Measurements from ENCODE around the gene PCDHA9.
"Not testable (repeated sequence)": the region's sequence is repeated elsewhere in the genome, so short reads cannot be mapped to it uniquely, and the experiment has no call there.

PCDHA9 gene, protein sequence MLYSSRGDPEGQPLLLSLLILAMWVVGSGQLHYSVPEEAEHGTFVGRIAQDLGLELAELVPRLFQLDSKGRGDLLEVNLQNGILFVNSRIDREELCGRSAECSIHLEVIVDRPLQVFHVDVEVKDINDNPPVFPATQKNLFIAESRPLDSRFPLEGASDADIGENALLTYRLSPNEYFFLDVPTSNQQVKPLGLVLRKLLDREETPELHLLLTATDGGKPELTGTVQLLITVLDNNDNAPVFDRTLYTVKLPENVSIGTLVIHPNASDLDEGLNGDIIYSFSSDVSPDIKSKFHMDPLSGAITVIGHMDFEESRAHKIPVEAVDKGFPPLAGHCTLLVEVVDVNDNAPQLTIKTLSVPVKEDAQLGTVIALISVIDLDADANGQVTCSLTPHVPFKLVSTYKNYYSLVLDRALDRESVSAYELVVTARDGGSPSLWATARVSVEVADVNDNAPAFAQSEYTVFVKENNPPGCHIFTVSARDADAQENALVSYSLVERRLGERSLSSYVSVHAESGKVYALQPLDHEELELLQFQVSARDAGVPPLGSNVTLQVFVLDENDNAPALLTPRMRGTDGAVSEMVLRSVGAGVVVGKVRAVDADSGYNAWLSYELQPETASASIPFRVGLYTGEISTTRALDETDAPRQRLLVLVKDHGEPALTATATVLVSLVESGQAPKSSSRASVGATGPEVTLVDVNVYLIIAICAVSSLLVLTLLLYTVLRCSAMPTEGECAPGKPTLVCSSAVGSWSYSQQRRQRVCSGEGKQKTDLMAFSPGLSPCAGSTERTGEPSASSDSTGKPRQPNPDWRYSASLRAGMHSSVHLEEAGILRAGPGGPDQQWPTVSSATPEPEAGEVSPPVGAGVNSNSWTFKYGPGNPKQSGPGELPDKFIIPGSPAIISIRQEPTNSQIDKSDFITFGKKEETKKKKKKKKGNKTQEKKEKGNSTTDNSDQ

DNA sequence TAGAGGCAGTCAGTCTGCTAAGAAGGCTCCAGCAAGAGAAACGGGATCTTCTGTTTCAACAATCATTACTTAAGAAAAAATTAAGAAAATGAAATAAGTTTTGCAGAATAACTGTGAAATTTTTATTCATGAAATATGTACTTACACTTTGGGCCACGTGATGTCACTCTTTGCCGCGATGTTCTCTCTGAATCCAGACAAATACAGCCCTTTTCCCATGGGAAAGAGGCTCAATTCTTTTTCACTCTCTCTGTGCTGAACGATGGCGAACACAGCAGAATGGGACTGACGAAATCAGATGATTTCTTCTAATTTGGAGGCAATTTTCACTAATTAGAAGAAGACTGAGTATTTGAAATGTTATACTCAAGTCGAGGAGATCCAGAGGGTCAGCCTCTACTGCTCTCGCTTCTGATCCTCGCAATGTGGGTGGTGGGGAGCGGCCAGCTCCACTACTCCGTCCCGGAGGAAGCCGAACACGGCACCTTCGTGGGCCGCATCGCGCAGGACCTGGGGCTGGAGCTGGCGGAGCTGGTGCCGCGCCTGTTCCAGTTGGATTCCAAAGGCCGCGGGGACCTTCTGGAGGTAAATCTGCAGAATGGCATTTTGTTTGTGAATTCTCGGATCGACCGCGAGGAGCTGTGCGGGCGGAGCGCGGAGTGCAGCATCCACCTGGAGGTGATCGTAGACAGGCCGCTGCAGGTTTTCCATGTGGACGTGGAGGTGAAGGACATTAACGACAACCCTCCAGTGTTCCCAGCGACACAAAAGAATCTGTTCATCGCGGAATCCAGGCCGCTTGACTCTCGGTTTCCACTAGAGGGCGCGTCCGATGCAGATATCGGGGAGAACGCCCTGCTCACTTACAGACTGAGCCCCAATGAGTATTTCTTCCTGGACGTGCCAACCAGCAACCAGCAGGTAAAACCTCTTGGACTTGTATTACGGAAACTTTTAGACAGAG is at the start of gene PCDHA9:
TSS of gene PCDHA9 (plus strand) at position 244 of the 964 bp plus-strand sequence. CDS start at position 358, 114 bp downstream.
- DNase-seq (ENCODE audit: low read depth) = not testable (repeated sequence)

DNA sequence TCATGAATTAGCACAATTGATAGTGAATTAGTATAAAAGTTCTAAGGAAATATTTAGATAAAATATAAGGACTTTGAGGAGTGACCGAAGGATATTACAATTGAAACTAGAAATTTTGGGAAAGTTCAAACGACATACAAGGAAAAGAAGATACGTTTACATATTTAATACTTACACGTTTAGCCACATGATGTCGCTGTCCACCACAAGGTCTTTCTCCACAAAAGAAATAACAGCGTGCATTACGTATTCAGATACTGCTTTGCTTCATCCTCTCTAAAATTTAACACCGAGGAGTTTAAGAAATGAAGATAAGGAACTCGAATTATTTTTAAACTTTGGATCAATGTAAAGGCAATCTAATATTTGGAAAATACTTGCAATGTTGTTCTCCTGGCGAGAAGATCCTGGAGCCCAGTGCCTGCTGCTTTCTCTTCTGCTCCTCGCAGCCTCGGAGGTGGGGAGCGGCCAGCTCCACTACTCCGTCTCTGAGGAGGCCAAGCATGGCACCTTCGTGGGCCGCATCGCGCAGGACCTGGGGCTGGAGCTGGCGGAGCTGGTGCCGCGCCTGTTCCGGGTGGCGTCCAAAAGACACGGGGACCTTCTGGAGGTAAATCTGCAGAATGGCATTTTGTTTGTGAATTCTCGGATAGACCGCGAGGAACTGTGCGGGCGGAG is 47.2 kb upstream of the PCDHA9 start, which contains the start of gene PCDHA3:
TSS of gene PCDHA3 (plus strand) at position 242 of the 678 bp plus-strand sequence.
- DNase-seq (ENCODE audit: low read depth) = no peak

DNA sequence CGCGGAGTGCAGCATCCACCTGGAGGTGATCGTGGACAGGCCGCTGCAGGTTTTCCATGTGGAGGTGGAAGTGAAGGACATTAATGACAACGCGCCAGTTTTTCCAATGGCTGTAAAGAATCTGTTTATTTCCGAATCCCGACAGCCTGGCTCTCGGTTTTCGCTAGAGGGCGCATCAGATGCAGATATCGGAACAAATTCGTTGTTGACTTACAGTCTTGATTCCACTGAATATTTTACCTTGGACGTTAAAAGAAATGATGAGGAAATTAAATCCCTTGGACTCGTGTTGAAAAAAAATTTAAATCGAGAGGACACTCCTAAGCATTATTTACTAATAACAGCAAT is 46.7 kb upstream of the PCDHA9 start:
- no peak for DNase-seq (ENCODE audit: low read depth)

DNA sequence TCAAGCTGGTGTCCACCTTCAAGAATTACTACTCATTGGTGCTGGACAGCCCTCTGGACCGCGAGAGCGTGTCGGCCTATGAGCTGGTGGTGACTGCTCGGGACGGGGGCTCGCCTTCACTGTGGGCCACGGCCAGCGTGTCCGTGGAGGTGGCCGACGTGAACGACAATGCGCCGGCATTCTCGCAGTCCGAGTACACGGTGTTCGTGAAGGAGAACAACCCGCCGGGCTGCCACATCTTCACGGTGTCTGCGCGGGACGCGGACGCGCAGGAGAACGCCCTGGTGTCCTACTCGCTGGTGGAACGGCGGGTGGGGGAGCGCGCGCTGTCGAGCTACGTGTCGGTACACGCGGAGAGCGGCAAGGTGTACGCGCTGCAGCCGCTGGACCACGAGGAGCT is 45.8 kb upstream of the PCDHA9 start:
- DNase-seq (ENCODE audit: low read depth) = not testable (repeated sequence)

DNA sequence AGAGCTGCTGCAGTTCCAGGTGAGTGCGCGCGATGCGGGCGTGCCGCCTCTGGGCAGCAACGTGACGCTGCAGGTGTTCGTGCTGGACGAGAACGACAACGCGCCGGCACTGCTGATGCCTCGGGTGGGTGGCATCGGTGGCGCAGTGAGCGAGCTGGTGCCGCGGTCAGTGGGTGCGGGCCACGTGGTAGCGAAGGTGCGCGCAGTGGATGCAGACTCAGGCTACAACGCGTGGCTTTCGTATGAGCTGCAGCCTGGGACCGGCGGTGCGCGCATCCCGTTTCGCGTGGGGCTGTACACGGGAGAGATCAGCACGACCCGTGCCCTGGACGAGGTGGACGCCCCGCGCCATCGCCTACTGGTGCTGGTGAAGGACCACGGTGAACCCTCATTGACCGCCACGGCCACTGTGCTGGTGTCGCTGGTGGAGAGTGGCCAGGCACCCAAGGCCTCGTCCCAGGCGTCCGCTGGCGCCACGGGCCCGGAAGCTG is 45.4 kb upstream of the PCDHA9 start:
- DNase-seq (ENCODE audit: low read depth) = no peak

DNA sequence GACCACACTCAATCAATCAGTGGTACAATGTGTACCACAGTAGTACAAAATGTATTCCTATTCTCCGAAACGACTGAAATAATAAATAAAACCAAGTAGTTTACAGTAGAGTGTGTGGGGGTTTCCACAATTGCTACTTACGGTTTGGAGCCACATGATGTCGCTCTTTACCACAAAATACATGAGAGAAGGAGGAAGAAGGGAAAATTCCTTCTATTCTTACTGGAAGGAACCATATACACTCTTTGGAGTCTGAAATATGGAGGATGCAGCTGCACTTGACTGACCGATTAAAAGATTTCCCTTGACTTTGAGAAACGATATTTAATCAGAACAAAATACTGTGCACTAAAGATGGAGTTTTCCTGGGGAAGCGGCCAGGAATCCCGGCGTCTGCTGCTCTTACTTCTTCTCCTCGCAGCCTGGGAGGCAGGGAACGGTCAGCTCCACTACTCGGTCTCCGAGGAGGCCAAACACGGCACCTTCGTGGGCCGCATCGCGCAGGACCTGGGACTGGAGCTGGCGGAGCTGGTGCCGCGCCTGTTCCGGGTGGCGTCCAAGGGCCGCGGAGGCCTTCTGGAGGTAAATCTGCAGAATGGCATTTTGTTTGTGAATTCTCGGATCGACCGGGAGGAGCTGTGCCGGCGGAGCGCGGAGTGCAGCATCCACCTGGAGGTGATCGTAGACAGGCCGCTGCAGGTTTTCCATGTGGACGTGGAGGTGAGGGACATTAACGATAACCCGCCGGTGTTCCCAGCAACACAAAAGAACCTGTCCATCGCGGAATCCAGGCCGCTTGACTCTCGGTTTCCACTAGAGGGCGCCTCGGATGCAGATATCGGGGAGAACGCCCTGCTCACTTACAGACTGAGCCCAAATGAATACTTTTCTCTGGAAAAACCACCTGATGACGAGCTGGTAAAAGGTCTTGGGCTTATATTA is 41.1 kb upstream of the PCDHA9 start, which contains the start of gene PCDHA4:
TSS of gene PCDHA4 (plus strand) at position 235 of the 942 bp plus-strand sequence.
- DNase-seq (ENCODE audit: low read depth) = no peak

DNA sequence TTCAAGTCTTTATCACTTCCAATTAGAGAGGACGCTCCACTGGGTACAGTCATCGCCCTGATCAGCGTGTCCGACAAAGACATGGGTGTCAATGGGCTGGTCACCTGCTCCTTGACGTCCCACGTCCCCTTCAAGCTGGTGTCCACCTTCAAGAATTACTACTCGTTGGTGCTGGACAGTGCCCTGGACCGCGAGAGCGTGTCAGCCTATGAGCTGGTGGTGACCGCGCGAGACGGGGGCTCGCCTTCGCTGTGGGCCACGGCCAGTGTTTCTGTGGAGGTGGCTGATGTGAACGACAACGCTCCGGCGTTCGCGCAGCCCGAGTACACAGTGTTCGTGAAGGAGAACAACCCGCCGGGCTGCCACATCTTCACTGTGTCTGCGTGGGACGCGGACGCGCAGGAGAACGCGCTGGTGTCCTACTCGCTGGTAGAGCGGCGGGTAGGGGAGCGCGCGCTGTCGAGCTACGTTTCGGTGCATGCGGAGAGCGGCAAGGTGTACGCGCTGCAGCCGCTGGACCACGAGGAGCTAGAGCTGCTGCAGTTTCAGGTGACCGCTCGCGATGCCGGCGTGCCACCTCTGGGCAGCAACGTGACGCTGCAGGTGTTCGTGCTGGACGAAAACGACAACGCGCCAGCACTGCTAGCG is 39.8 kb upstream of the PCDHA9 start:
- not testable (repeated sequence) for DNase-seq (ENCODE audit: low read depth)

DNA sequence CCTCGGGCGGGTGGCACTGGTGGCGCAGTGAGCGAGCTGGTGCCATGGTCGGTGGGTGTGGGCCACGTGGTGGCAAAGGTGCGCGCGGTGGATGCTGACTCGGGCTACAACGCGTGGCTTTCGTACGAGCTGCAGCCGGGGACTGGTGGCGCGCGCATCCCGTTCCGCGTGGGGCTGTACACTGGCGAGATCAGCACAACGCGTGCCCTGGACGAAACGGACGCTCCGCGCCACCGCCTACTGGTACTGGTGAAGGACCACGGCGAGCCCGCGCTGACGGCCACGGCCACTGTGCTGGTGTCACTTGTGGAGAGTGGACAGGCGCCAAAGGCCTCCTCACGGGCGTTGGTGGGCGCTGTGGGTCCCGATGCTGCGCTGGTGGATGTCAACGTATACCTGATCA is 39.3 kb upstream of the PCDHA9 start:
- DNase-seq (ENCODE audit: low read depth) = no peak

DNA sequence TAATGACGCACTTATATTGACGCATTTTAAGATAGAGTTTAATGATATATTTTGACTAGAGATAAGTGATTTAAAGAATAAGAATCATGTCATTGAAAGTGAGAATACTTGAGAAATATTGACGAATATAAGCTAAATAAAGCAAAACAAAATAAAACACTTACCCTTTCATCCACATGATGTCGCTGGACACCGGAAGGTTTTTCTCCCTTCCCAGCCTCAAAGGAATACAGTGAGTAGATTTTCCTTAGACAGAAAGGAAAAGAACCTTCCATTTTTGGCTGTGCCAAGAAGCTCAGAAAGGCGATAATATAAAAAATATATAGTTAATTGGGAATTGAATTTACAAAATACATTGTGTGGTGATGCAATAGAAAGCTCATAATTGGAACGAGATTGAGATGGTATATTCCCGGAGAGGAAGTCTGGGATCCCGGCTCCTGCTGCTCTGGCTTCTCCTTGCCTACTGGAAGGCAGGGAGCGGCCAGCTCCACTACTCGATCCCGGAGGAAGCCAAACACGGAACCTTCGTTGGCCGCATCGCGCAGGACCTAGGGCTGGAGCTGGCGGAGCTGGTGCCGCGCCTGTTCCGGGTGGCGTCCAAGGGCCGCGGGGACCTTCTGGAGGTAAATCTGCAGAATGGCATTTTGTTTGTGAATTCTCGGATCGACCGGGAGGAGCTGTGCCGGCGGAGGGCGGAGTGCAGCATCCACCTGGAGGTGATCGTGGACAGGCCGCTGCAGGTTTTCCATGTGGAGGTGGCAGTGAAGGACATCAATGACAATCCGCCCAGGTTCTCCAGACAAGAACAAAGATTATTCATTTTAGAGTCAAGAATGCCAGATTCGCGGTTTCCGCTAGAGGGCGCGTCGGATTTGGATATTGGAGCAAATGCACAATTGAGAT is 26.6 kb upstream of the PCDHA9 start, which contains the start of gene PCDHA5:
TSS of gene PCDHA5 (plus strand) at position 239 of the 906 bp plus-strand sequence.
- no peak for DNase-seq (ENCODE audit: low read depth)

DNA sequence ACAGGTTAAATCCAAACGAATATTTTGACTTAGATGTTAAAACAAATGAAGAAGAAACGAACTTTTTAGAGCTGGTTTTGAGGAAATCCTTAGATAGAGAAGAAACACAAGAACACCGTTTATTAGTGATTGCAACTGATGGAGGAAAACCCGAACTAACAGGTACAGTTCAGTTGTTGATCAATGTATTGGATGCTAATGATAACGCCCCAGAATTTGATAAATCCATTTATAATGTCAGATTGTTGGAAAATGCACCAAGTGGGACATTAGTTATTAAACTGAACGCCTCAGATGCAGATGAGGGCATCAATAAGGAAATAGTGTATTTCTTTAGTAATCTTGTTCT is 25.9 kb upstream of the PCDHA9 start:
- DNase-seq (ENCODE audit: low read depth) = no peak

DNA sequence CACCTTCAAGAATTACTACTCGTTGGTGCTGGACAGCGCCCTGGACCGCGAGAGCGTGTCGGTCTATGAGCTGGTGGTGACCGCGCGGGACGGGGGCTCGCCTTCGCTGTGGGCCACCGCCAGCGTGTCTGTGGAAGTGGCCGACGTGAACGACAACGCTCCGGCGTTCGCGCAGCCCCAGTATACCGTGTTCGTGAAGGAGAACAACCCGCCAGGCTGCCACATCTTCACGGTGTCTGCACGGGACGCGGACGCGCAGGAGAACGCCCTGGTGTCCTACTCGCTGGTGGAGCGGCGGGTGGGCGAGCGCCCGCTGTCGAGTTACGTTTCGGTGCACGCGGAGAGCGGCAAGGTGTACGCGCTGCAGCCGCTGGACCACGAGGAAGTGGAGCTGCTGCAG is 25.2 kb upstream of the PCDHA9 start:
- DNase-seq (ENCODE audit: low read depth) = not testable (repeated sequence)

DNA sequence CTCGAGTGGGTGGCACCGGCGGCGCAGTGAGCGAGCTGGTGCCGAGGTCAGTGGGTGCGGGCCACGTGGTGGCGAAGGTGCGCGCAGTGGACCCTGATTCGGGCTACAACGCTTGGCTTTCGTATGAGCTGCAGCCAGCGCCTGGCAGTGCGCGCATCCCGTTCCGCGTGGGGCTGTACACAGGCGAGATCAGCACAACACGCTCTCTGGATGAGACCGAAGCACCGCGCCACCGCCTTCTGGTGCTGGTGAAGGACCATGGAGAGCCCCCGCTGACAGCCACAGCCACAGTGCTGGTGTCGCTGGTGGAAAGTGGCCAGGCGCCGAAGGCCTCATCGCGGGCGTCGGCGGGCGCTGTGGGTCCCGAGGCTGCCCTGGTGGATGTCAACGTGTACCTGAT is 24.7 kb upstream of the PCDHA9 start:
- no peak for DNase-seq (ENCODE audit: low read depth)

DNA sequence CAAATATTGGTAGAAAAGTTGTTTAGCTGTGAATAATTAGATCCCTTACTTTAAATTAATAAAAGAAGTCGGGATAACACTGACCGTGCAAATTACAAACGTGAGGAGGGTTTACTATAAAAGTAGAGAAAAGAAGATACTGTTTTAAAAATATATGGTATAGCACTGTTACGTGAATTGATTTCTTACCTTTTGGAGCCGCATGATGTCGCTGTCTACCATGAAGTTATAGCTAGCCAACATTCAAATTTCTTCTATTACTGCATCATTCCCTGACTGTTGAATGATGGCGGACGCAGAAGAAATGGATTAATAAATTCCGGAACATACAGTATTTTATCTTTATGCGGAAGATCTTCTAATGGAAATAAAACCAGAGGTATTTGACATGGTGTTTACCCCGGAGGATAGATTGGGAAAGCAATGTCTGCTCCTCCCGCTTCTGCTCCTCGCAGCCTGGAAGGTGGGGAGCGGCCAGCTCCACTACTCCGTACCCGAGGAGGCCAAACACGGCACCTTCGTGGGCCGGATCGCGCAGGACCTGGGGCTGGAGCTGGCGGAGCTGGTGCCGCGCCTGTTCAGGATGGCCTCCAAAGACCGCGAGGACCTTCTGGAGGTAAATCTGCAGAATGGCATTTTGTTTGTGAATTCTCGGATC is 20.3 kb upstream of the PCDHA9 start, which contains the start of gene PCDHA6:
TSS of gene PCDHA6 (plus strand) at position 257 of the 658 bp plus-strand sequence. CDS start at position 389, 132 bp downstream.
- no peak for DNase-seq (ENCODE audit: low read depth)

DNA sequence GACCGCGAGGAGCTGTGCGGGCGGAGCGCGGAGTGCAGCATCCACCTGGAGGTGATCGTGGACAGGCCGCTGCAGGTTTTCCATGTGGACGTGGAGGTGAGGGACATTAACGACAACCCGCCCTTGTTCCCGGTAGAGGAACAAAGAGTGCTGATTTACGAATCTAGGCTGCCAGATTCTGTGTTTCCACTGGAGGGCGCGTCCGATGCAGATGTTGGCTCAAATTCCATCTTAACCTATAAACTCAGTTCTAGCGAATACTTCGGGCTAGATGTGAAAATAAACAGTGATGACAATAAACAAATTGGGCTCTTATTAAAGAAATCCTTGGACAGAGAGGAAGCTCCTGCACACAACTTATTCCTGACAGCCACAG is 19.8 kb upstream of the PCDHA9 start:
- no peak for DNase-seq (ENCODE audit: low read depth)

DNA sequence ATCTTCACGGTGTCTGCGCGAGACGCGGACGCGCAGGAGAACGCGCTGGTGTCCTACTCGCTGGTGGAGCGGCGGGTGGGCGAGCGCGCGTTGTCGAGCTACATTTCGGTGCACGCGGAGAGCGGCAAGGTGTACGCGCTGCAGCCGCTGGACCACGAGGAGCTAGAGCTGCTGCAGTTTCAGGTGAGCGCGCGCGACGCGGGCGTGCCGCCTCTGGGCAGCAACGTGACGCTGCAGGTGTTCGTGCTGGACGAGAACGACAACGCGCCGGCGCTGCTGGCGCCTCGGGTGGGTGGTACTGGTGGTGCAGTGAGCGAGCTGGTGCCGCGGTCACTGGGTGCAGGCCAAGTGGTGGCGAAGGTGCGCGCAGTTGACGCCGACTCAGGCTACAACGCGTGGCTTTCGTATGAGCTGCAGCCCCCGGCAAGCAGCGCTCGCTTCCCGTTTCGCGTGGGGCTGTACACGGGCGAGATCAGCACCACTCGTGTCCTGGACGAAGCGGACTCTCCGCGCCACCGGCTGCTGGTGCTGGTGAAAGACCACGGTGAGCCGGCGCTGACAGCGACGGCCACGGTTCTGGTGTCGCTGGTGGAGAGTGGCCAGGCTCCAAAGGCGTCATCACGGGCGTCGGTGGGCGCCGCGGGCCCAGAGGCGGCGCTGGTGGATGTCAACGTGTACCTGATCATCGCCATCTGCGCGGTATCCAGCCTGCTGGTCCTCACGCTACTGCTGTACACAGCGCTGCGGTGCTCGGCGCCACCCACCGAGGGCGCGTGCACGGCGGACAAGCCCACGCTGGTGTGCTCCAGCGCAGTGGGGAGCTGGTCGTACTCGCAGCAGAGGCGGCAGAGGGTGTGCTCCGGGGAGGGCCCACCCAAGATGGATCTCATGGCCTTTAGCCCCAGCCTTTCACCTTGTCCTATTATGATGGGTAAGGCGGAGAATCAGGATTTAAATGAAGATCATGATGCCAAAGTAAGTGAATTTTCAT is 18.4 kb upstream of the PCDHA9 start:
- DNase-seq (ENCODE audit: low read depth) = not testable (repeated sequence)

DNA sequence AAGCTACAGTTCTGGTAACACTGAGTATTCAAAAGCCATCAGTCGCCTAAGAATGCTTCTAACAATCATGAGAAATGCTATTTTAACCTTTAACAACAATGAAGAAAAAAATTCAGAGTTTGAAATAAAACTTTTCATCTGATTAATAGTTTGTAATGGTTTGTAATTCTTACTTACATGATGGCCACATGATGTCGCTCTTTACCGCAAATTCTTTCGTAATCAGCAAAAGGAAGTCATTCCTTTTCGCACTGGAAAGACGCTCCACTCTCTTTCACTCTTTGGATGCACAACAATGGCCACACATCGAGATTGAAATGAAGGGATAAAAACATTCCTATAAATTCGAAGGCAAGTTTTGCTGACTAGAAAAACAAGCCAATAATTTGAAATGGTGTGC is 14.2 kb upstream of the PCDHA9 start, which contains the start of gene PCDHA7:
TSS of gene PCDHA7 (plus strand) at position 277 of the 400 bp plus-strand sequence. CDS start at position 392, 115 bp downstream.
- no peak for DNase-seq (ENCODE audit: low read depth)

All from CMK (cell line).